Measurements from ENCODE around the gene DNM3.

The DNM3 gene

GRCh38 chr1:172162236-172162635 lies 320.9 kb downstream of the DNM3 start:
- H3K4me3 ChIP-seq (ENCODE audit: low read depth, low read length): no peak overlapping the region
- TF ChIP-seq CTCF (IDR thresholded peaks at IDR 0.05; ENCODE audit: low read depth, low read length, missing control alignments): no peak
- no peak for DNase-seq (ENCODE audit: low read depth)

DNA sequence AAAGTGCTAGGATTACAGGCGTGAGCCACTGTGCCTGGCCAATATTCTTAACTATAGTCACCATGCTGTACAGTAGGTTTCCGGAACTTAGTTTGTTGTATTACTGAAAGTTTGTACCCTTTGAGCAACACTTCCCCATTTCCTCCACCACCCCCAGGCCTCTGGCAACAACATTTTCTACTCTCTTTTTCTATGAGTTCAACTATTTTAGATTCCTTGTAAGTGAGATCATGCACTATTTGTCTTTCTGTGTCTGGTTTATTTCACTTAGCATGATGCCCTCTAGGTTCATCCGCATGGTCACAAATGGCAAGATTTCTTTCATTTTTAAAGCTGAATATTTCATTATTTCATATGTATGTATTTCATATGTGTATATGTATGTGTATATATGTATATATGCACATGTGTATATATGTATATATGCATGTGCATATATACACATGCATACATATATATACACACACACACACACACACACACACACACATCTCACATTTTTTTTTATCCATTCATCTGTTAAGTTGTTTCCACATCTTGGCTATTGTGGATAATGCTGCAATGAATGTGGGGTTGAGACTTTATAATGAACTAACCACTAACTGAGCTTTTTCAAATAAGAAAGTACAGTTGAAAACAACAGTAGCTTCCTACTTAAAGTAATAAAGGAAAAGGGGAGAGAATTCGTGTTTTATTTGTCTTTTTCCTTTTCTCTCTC lies 322.4 kb downstream of the DNM3 start:
- TF ChIP-seq CTCF (IDR thresholded peaks at IDR 0.05; ENCODE audit: low read depth, low read length, missing control alignments): no peak

GRCh38 chr1:172165403-172165802 lies 324.1 kb downstream of the DNM3 start:
- TF ChIP-seq CTCF (IDR thresholded peaks at IDR 0.05; ENCODE audit: low read depth, low read length, missing control alignments): no peak
- DNase-seq (ENCODE audit: low read depth): no peak
- no peak overlapping the region for H3K4me3 ChIP-seq (ENCODE audit: low read depth, low read length)

More for the DNA sequence above, 322.4 kb downstream of the DNM3 start:
- H3K4me3 ChIP-seq (ENCODE audit: low read depth, low read length): no peak overlapping the region
- no peak for DNase-seq (ENCODE audit: low read depth)

GRCh38 chr1:172167796-172168596 lies 326.7 kb downstream of the DNM3 start:
- no peak for DNase-seq (ENCODE audit: low read depth)
- no peak overlapping the region for H3K4me3 ChIP-seq (ENCODE audit: low read depth, low read length)
- TF ChIP-seq CTCF (IDR thresholded peaks at IDR 0.05; ENCODE audit: low read depth, low read length, missing control alignments): no peak

DNA sequence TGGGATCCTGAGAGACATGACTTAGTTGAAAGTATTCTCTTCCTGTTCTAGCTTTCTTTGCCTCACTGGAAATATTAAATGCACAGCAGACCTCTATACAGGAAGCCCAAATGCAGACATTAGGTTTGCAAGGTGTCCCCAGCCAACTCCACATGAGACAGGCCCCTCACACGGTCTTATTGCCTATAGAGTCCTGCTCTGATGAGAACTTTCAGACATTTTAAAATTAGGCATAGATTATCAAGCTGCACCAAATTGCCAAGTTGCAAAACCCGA lies 327.2 kb downstream of the DNM3 start:
- no peak for DNase-seq (ENCODE audit: low read depth)
- TF ChIP-seq CTCF (IDR thresholded peaks at IDR 0.05; ENCODE audit: low read depth, low read length, missing control alignments): no peak
- no peak overlapping the region for H3K4me3 ChIP-seq (ENCODE audit: low read depth, low read length)

DNA sequence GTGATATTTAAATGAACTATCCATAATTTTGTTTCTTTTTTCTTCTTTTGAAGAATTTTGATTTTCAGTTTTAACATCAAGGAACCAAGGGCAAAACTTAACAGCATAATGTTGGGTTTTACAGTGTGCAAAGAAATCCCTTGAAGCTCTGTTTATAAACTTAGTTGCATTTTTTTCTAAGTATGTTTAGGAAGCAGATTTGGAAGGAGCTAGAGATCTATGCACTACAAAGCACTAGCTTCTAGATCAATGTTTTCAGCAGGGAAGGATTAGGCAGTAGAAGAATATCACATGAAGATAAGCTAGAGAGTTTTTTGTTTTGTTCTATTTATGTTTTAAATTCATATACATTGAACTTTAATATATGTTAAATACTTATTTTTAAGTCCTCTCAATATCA lies 328.5 kb downstream of the DNM3 start:
- no peak for DNase-seq (ENCODE audit: low read depth)
- TF ChIP-seq CTCF (IDR thresholded peaks at IDR 0.05; ENCODE audit: low read depth, low read length, missing control alignments): no peak
- H3K4me3 ChIP-seq (ENCODE audit: low read depth, low read length): no peak overlapping the region
